GM18505 (cell line): Measurements from ENCODE around the gene HUS1B.
"Not testable (repeated sequence)": the region's sequence is repeated elsewhere in the genome, so short reads cannot be mapped to it uniquely, and the experiment has no call there.

Source experiments
- ATAC-seq: cut with Tn5 transposase; IDR thresholded peaks from one replicate; pipeline ENCODE4 v1.9.1; 2021; ENCODE audit not compliant: unreplicated experiment
- POLR2A ChIP-seq: IDR thresholded peaks from 4 replicates; pipeline ENCODE4 v1.6.1; 2011; ENCODE audit warnings: borderline replicate concordance; ENCODE audit not compliant: insufficient read depth, insufficient read length; ENCODE audit errors: extremely low read depth

Gene HUS1B

DNA sequence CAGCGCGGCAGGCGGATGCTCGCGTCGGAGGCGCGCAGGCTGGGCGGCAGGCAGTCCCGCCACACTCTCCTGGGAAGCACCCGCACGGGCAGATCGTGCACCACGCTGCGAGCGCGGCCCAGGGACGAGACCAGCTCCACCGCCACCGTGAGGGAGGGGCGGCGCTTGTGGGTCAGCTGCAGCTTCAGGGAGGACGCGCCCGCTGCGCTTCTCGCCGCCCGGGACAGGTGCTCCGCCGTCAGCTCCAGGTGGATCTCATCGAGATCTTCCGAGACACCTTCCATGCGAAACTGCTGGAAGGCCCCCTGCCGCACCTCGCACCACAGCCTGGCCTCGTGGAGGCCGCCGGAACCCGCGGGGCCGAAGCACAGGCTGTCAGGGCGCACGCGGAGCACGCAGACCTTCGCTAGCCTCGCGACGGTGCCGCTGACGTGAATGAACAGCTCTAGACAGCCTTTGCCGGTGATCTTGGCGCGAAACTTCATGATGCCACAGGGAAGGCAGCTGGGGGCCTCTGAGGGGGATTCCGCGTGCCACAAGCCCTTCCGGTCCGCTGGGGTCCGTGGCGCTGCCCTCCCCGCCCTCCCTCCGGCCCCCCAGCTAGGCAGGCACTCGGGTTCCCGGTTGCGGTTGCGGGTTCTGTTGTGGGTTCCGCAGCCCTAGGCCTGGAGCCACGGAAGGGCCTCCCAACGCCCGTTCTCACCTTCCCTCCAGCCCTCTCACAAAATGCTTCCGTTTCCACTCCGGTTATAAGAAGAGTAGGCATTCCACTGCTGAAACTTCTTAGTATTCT lies at the start of gene HUS1B:
HUS1B (minus strand) TSS at position 641 of the 793 bp plus-strand sequence; CDS start at position 485, 156 bp downstream.
- TF ChIP-seq POLR2A: no peak
- no peak for ATAC-seq

- ATAC-seq: no peak
- no peak for TF ChIP-seq POLR2A
Measured at GRCh38 chr6:706146-706545, 49.2 kb upstream of the HUS1B start.

DNA sequence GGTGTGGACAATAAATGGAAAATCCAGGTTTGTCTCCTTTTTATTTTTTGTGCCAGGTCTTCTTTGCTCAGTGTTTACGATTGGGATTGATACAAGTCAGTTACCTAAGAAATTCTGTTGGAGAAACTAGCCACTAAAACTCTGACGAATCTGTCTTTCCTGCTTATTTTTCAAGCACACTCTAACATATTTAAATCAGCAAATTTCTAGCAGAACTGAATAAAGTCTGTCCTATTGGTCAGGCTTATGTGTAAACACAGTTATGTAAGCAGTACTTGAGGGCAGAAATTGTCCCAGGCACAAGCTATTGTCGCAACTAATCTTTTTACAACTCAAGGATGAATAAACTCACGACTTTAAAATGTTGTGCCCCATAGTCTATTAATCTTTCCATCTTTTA lies 48.1 kb upstream of the HUS1B start:
- TF ChIP-seq POLR2A: no peak

DNA sequence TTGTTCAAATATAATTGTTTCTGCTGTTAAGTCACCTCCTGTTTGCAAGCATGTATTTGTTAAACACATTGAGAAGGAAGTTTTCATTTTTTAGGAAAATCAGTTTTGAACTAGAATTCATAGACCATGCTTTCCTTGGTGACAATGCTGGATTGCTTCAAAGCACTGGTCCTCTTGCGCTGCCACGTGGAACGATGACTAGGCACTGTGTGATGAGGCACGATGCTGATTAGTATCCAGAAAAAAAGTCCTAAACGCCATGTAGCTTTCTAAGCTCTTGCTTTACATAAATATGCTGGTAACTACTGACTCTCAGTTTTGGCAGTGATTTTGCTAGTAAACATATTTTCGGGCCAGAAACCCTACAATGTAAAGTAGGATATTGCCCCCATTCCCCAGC lies 47.1 kb upstream of the HUS1B start:
- ATAC-seq: no peak

More for the DNA sequence above, 48.1 kb upstream of the HUS1B start:
- no peak for ATAC-seq

GRCh38 chr6:703552-703951 lies 46.7 kb upstream of the HUS1B start:
- TF ChIP-seq POLR2A: no peak
- no peak for ATAC-seq

More for the DNA sequence above, 47.1 kb upstream of the HUS1B start:
- no peak for TF ChIP-seq POLR2A

- no peak for TF ChIP-seq POLR2A
- ATAC-seq: no peak
Measured at GRCh38 chr6:701700-702479, 45.0 kb upstream of the HUS1B start.

GRCh38 chr6:701215-701614 lies 44.3 kb upstream of the HUS1B start:
- no peak for ATAC-seq
- TF ChIP-seq POLR2A: no peak

- no peak for ATAC-seq
- TF ChIP-seq POLR2A: no peak
Measured at GRCh38 chr6:700490-700889, 43.6 kb upstream of the HUS1B start.

DNA sequence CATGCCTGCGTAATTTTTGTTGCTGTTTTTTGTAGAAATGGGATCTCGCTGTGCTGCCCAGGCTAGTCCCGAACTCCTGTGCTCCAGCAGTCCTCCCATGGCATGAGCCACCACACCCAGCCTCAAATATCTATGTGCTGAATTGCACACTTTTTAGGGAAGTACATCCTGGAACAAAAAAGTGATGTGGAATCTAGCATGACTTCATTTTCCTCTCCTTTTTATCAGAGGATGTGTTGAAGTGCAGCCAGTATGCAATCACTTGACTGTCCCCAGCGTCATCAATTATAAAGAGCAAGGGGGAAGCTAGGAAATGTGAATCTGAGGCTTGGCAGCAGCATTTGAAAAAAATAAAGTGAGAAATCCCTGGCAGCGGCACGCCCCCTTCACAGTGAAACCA lies 42.4 kb upstream of the HUS1B start:
- no peak for TF ChIP-seq POLR2A
- no peak for ATAC-seq

DNA sequence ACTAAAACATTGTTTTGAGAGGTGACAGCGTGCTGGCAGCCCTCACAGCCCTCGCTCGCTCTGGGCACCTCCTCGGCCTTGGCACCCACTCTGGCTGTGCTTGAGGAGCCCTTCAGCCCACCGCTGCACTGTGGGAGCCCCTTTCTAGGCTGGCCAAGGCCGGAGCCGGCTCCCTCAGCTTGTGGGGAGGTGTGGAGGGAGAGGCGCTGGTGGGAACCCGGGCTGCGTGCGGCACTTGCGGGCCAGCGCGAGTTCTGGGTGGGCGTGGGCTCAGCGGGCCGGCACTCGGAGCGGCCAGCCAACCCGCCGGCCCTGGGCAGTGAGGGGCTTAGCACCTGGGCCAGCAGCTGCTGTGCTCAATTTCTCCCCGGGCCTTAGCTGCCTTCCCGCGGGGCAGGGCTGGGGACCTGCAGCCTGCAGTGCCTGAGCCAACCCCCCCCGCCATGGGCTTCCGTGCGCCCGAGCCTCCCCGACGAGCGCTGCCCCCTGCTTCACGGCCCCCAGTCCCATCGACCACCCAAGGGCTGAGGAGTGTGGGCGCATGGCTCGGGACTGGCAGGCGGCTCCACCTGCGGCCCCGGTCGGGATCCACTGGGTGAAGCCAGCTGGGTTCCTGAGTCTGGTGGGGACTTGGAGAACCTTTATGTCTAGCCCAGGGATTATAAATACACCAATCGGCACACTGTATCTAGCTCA lies 37.7 kb upstream of the HUS1B start:
- not testable (repeated sequence) for ATAC-seq

GRCh38 chr6:693723-694009 lies 36.8 kb upstream of the HUS1B start:
- TF ChIP-seq POLR2A: no peak
- ATAC-seq: no peak

DNA sequence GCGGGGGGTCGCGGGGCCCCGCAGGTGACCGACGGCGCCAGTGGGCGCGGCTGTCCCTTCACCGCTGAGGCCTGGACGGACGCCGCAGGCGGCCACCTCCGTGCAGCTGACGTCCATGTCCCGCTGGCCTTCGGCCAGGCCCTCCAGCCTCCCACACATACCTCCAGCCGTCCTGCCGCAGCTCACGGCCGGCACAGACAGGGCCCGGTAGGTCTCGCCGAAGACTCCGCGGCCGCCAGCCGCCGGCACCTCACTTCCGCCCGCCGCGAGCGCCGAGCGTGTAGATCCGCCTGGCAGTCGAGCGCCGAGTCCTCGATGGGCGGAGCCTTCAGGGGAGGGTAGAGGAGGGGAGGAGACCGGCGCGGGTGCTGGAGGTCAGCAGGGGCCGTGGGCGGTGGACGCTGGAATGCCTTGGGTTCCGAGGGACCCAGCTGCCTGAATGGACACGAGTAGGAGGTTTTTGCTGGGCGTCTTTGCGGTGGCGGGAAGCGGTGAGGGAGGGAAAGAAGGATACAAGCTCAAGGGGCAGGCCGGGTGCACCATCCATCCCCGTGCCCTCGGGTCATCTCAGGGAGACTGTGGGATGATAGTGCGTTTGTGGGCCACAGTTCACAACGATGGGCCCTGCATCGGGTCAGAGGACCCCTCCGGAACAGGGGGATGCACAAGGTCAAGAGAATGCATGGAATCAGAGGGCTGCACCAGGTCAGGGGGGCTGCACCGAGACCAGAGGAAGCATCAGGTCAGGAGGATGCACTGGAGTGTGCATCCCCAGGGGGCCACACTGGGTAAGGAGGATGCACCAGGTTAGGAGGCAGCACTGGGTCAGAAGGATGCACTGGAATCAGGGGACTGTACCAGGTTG lies 36.2 kb upstream of the HUS1B start, which contains the start of gene EXOC2:
EXOC2 (minus strand) TSS at position 282 of the 865 bp plus-strand sequence. CDS start 55,321 bp downstream, outside the sequence.
- peak; percentile 92 for ATAC-seq
- TF ChIP-seq POLR2A: peak; percentile 70
